Measurements from ENCODE around the gene RNF152.

DNA sequence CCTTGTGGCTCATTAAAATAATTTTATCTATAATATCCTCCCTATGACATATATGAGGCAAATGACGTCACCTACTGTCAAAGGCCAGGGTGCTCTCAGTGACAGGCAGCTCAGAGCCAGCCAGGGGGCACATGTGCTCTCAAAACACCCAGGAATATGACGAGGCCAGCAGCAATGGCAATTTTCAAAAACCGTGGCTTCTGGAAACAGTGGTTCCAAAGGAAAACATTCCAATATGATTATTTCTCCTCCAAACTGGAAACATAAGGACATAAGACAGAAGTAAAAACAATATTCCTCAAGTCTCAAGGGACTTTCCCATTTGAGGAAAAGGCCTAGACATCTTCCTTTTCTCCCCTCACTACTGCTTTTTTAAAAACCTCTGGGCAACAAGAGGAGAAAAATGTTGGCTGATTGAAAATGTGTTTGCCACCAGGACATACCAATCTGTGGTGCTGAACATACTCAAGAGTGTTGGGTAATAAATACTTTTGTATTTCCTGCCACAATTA, 40.8 kb downstream of the RNF152 start:
- TF ChIP-seq, protein P1, sequence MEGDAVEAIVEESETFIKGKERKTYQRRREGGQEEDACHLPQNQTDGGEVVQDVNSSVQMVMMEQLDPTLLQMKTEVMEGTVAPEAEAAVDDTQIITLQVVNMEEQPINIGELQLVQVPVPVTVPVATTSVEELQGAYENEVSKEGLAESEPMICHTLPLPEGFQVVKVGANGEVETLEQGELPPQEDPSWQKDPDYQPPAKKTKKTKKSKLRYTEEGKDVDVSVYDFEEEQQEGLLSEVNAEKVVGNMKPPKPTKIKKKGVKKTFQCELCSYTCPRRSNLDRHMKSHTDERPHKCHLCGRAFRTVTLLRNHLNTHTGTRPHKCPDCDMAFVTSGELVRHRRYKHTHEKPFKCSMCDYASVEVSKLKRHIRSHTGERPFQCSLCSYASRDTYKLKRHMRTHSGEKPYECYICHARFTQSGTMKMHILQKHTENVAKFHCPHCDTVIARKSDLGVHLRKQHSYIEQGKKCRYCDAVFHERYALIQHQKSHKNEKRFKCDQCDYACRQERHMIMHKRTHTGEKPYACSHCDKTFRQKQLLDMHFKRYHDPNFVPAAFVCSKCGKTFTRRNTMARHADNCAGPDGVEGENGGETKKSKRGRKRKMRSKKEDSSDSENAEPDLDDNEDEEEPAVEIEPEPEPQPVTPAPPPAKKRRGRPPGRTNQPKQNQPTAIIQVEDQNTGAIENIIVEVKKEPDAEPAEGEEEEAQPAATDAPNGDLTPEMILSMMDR (IDR thresholded peaks at IDR 0.05) = no peak
- TF ChIP-seq POLR2AphosphoS5 (IDR thresholded peaks at IDR 0.05; ENCODE audit: insufficient read depth in 1 of 2, low read depth in 1 of 2) = no peak
